IMR-90 (cell line): ENCODE data around the gene ITGA1. TPM values are rescaled to one million over a fixed set of nuclear protein-coding genes. Genes with fewer than 3 reads are reported as not detected.
A peak's percentile ranks its signal among the peaks of the same experiment; 100 is the strongest.

Experiments used
- ATAC-seq: fragments of 200-7000 bp; cut with Tn5 transposase; 2 replicates; pipeline ENCODE4 v1.9.1; 2020; ENCODE audit warnings: low read depth, mild to moderate bottlenecking, moderate library complexity
- BruUV-seq: library from RNA; stranded (reverse); fragments of 400-500 nt; replicated peaks from 2 replicates; lab custom pipeline; 2021; lab: Mats Ljungman, UMichigan
- CTCF ChIA-PET: fragments of 300-600 bp; formaldehyde crosslinking; extraction: SDS; loops from one replicate; lab custom pipeline; 2021; ENCODE audit warnings: antibody characterized with exemption; lab: Yijun Ruan, JAX
- POLR2A ChIA-PET: fragments of 300-600 bp; sonication (Branson Sonifier 250); formaldehyde crosslinking; loops from one replicate; lab custom pipeline; 2022; ENCODE audit warnings: antibody characterized with exemption; ENCODE audit not compliant: unreplicated experiment; lab: Charles Lee
- DNase-seq: peaks from one replicate; pipeline ENCODE4 v3.0.0; 2013
- H2AFZ ChIP-seq: replicated peaks from 2 replicates; pipeline ENCODE3; 2013; ENCODE audit warnings: low read length, mild to moderate bottlenecking; ENCODE audit not compliant: poor library complexity
- H2AK5ac ChIP-seq: 2 replicates; pipeline ENCODE4 v1.6.1; 2013; ENCODE audit warnings: low read depth, low read length, inconsistent platforms
- H2AK9ac ChIP-seq: replicated peaks from 2 replicates; pipeline ENCODE3; 2013; ENCODE audit warnings: mild to moderate bottlenecking, low read depth, low read length, moderate library complexity; ENCODE audit not compliant: poor library complexity
- H2BK120ac ChIP-seq: 2 replicates; pipeline ENCODE4 v1.6.1; 2013; ENCODE audit warnings: low read depth, low read length, inconsistent platforms
- H2BK15ac ChIP-seq: 3 replicates; pipeline ENCODE4 v1.6.1; 2013; ENCODE audit warnings: low read depth, low read length, inconsistent platforms
- H2BK20ac ChIP-seq: 2 replicates; pipeline ENCODE4 v1.6.1; 2013; ENCODE audit warnings: low read depth, mild to moderate bottlenecking, inconsistent platforms, low read length, moderate library complexity
- H2BK5ac ChIP-seq: 2 replicates; pipeline ENCODE4 v1.6.1; 2013; ENCODE audit warnings: mild to moderate bottlenecking, low read depth, low read length, inconsistent platforms; ENCODE audit not compliant: poor library complexity, severe bottlenecking
- H3K14ac ChIP-seq: replicated peaks from 2 replicates; pipeline ENCODE4 v1.6.1; 2013; ENCODE audit warnings: low read depth, low read length, inconsistent platforms
- H3K18ac ChIP-seq: 2 replicates; pipeline ENCODE4 v1.6.1; 2013; ENCODE audit warnings: low read depth, low read length, control low read depth
- H3K23ac ChIP-seq: 2 replicates; pipeline ENCODE4 v1.6.1; 2013; ENCODE audit warnings: low read depth, low read length, inconsistent platforms
- H3K27ac ChIP-seq: 2 replicates; pipeline ENCODE4 v1.5.1; 2013; ENCODE audit warnings: mild to moderate bottlenecking, control low read depth, low read length; ENCODE audit not compliant: insufficient read depth
- H3K27me3 ChIP-seq: 2 replicates; pipeline ENCODE4 v1.6.1; 2013; ENCODE audit warnings: low read length; ENCODE audit not compliant: control insufficient read depth, insufficient read depth
- H3K36me3 ChIP-seq: 2 replicates; pipeline ENCODE4 v1.6.1; 2013; ENCODE audit warnings: low read length, mixed read lengths; ENCODE audit not compliant: control insufficient read depth, insufficient read depth
- H3K4ac ChIP-seq: 2 replicates; pipeline ENCODE4 v1.6.1; 2013; ENCODE audit warnings: low read depth, low read length, inconsistent platforms
- H3K4me1 ChIP-seq: 2 replicates; pipeline ENCODE4 v1.6.1; 2013; ENCODE audit warnings: low read length, mixed read lengths; ENCODE audit not compliant: control insufficient read depth, insufficient read depth
- H3K4me2 ChIP-seq: 2 replicates; pipeline ENCODE4 v1.6.1; 2013; ENCODE audit warnings: low read depth, mild to moderate bottlenecking, control low read depth, low read length, moderate library complexity
- H3K4me3 ChIP-seq: 2 replicates; pipeline ENCODE4 v1.5.1; 2013; ENCODE audit warnings: low read depth, mild to moderate bottlenecking, control low read depth, low read length, moderate library complexity; ENCODE audit not compliant: insufficient read depth
- H3K56ac ChIP-seq: 2 replicates; pipeline ENCODE4 v1.6.1; 2013; ENCODE audit warnings: low read length, inconsistent platforms; ENCODE audit not compliant: insufficient read depth; ENCODE audit errors: extremely low read depth
- H3K79me1 ChIP-seq, 2 experiments: 2 replicates each; pipeline ENCODE4 v1.6.1; 2013; ENCODE audit warnings: low read length in 2 of 2, inconsistent platforms in 1 of 2, low read depth in 1 of 2
- H3K9ac ChIP-seq: 2 replicates; pipeline ENCODE4 v1.6.1; 2013; ENCODE audit warnings: low read depth, low read length, control low read depth
- H3K9me1 ChIP-seq: 2 replicates; pipeline ENCODE4 v1.6.1; 2013; ENCODE audit warnings: low read length, inconsistent platforms; ENCODE audit not compliant: insufficient read depth
- H3K9me3 ChIP-seq: 2 replicates; pipeline ENCODE4 v1.6.1; 2013; ENCODE audit warnings: low read length; ENCODE audit not compliant: control insufficient read depth, insufficient read depth
- H4K20me1 ChIP-seq: 2 replicates; pipeline ENCODE4 v1.6.1; 2013; ENCODE audit warnings: low read length, inconsistent platforms; ENCODE audit not compliant: insufficient read depth
- H4K5ac ChIP-seq: 2 replicates; pipeline ENCODE4 v1.6.1; 2013; ENCODE audit warnings: mild to moderate bottlenecking, low read depth, low read length, control low read depth
- H4K8ac ChIP-seq, 2 experiments: 2 replicates each; pipeline ENCODE4 v1.6.1; 2013; ENCODE audit warnings: low read depth in 2 of 2, low read length in 2 of 2, control low read depth in 1 of 2, inconsistent platforms in 1 of 2
- H4K91ac ChIP-seq: 2 replicates; pipeline ENCODE4 v1.6.1; 2013; ENCODE audit warnings: low read depth, low read length, inconsistent platforms; ENCODE audit not compliant: insufficient read depth
- BHLHE40 ChIP-seq: fragments of 150-350 bp; IDR thresholded peaks from 2 replicates; pipeline ENCODE4 v1.6.1; 2016; ENCODE audit warnings: mild to moderate bottlenecking, low read depth, low read length
- CEBPB ChIP-seq: IDR thresholded peaks from 2 replicates; pipeline ENCODE4 v1.6.1; 2012; ENCODE audit warnings: low read depth, low read length, improper control_type of control experiment
- CHD1 ChIP-seq: IDR thresholded peaks from 2 replicates; pipeline ENCODE4 v1.6.1; 2012; ENCODE audit warnings: low read depth, low read length, improper control_type of control experiment
- CTCF ChIP-seq: conservative IDR thresholded peaks from 2 replicates; pipeline ENCODE4 v1.5.1; 2012; ENCODE audit warnings: mild to moderate bottlenecking, low read depth, low read length, improper control_type of control experiment
- FOS ChIP-seq: fragments of 150-350 bp; IDR thresholded peaks from 2 replicates; pipeline ENCODE4 v1.6.1; 2016; ENCODE audit warnings: low read depth, low read length
- NFE2L2 ChIP-seq: fragments of 150-350 bp; IDR thresholded peaks from 2 replicates; pipeline ENCODE4 v1.6.1; 2016; ENCODE audit warnings: low read depth, mild to moderate bottlenecking, low read length
- RAD21 ChIP-seq: IDR thresholded peaks from 2 replicates; pipeline ENCODE4 v1.6.1; 2012; ENCODE audit warnings: low read length, improper control_type of control experiment
- RCOR1 ChIP-seq: IDR thresholded peaks from 2 replicates; pipeline ENCODE4 v1.6.1; 2012; ENCODE audit warnings: mild to moderate bottlenecking, low read length, improper control_type of control experiment; ENCODE audit not compliant: insufficient replicate concordance
- RFX5 ChIP-seq: IDR thresholded peaks from 2 replicates; pipeline ENCODE4 v1.8.0; 2012; ENCODE audit warnings: low read depth, mild to moderate bottlenecking, low read length, moderate library complexity
- SMC3 ChIP-seq: fragments of 150-350 bp; IDR thresholded peaks from 2 replicates; pipeline ENCODE4 v1.6.1; 2016; ENCODE audit warnings: low read depth, mild to moderate bottlenecking, antibody characterized with exemption, low read length, moderate library complexity
- USF2 ChIP-seq: fragments of 150-350 bp; IDR thresholded peaks from 2 replicates; pipeline ENCODE4 v1.6.1; 2017; ENCODE audit warnings: mild to moderate bottlenecking, antibody characterized with exemption, low read length, low read depth
- WGBS, 2 experiments: methylation state at CpG; one replicate each; pipeline versions ENCODE4 v1.1.5 to v1.1.7; 2013; ENCODE audit warnings: missing lambda C conversion rate in 2 of 2; ENCODE audit not compliant: insufficient read length in 1 of 2; ENCODE audit errors: extremely low coverage in 2 of 2; 5-methylcytosine and 5-hydroxymethylcytosine counted together
- dilution Hi-C: fragments of 300-500 bp; cut with HindIII; formaldehyde crosslinking; loops from one replicate; pipeline ENCODE4 v1.14.3; 2018; ENCODE audit warnings: low sequenced_read_pairs; ENCODE audit not compliant: unreplicated experiment
- in situ Hi-C: fragments of 300-500 bp; cut with MboI; formaldehyde crosslinking; loops from 3 replicates; pipeline ENCODE4 v1.14.3; 2019; ENCODE audit warnings: low sequenced_read_pairs, inconsistent platforms, mixed read lengths
- intact Hi-C: fragments of 100-400 bp; cut with micrococcal nuclease; formaldehyde crosslinking; loops from 2 replicates; pipeline ENCODE4 v1.10.0; 2022
- polyA plus RNA-seq, 3 experiments: library from polyadenylated mRNA; depleted of rRNA; stranded (reverse); fragments of >200 nt; gene quantifications; 2 replicates each; pipeline ENCODE4 v1.2.3, GENCODE V29; 2012; ENCODE audit warnings: low replicate concordance in 1 of 3
- total RNA-seq: library from RNA; depleted of rRNA; stranded (reverse); fragments of >200 nt; gene quantifications from 2 replicates; pipeline ENCODE4 v1.2.3, GENCODE V29; 2012

Gene ITGA1
- total and polyA plus RNA-seq, 2 of the 4 experiments (the other 2 are of a cell fraction): 22.3 to 95.2 TPM

- H3K4ac ChIP-seq: peak overlapping the region; percentile 59
- H2AK9ac ChIP-seq: peak overlapping the region; percentile 56
- peak overlapping the region; percentile 40 for H2BK5ac ChIP-seq
- H3K36me3 ChIP-seq: peaks cover 5% of the 10 kb centered on the region; the same call in 1 of the 2 replicates
- H3K23ac ChIP-seq: peak overlapping the region; percentile 61
- no peaks in the 10 kb centered on the region for H3K27me3 ChIP-seq
- intact Hi-C loops (loop anchor here (2.0 to 5.0 kb wide), 3 partner anchors 37 to 47 kb away; no protein-coding TSS in a partner anchor), in situ Hi-C loops (no loop called here), dilution Hi-C loops (no loop called here)
- H3K9me3 ChIP-seq: no peaks in the 10 kb centered on the region
- peaks cover 0 to 66% of the 10 kb centered on the region in 2 experiments; a peak in 2 of 4 replicates for H3K79me1 ChIP-seq
- H2BK20ac ChIP-seq: no peak overlapping the region
- H3K4me3 ChIP-seq: peak overlapping the region; percentile 93
- TF ChIP-seq USF2 (no peak), CTCF (peak; percentile 50), NFE2L2 (no peak), RFX5 (no peak), SMC3 (peak; percentile 43), CEBPB (no peak), RAD21 (peak; percentile 63), RCOR1 (no peak), FOS (no peak), CHD1 (no peak), BHLHE40 (no peak)
- ATAC-seq: peak; percentile 47
- peak overlapping the region; percentile 80 for H3K14ac ChIP-seq
- peak overlapping the region; percentile 7 to 48; a peak in 2 of 4 replicates for H4K8ac ChIP-seq
- no peaks in the 10 kb centered on the region for H4K20me1 ChIP-seq
- H3K9ac ChIP-seq: peak overlapping the region; percentile 73
- peak overlapping the region; percentile 78 for H3K56ac ChIP-seq
- 0% methylated on average over 9 of the region's 27 CpGs; no CpG with 5 or more reads in 1 of the 2 experiments for WGBS, 2 experiments
- peak overlapping the region; percentile 74; the same call in 1 of the 2 replicates for H4K91ac ChIP-seq
- ChIA-PET CTCF (interaction anchor here (0.6 to 1.1 kb wide), 4 partner anchors 28 to 1370 kb away, joined by 3 to 4 read pairs (median 4); no protein-coding TSS in a partner anchor), POLR2A (interaction anchor here (0.6 to 1.0 kb wide), 4 partner anchors 29 to 46 kb away, joined by 3 to 8 read pairs (median 6); no protein-coding TSS in a partner anchor)
- H3K18ac ChIP-seq: peak overlapping the region; percentile 15
- peak overlapping the region; percentile 62 for H2BK120ac ChIP-seq
- H4K5ac ChIP-seq: peak overlapping the region; percentile 51; the same call in 1 of the 2 replicates
- H3K9me1 ChIP-seq: peaks cover 4% of the 10 kb centered on the region
- peak; percentile 60 for DNase-seq
- H2BK15ac ChIP-seq: peak overlapping the region; percentile 52; the same call in 1 of the 3 replicates
- H2AFZ ChIP-seq: peak overlapping the region; percentile 92
- H3K27ac ChIP-seq: peak overlapping the region; percentile 56
- peaks cover 16% of the 10 kb centered on the region; the same call in 1 of the 2 replicates for H3K4me1 ChIP-seq
- no TSS peak for BruUV-seq
- H2AK5ac ChIP-seq: peak overlapping the region; percentile 48
- peak overlapping the region; percentile 93 for H3K4me2 ChIP-seq
Measured at GRCh38 chr5:52989781-52990527, 202.2 kb downstream of the ITGA1 start.
